Fibroblast of skin of left biceps (primary cell): ENCODE results near the gene KLF16.
A peak's percentile ranks its signal among the peaks of the same experiment; 100 is the strongest.

Source experiments
- DNase-seq, 2 experiments: peaks; one replicate each; pipeline ENCODE4 v3.0.0-alpha.2; 2013; ENCODE audit warnings: low read depth in 2 of 2

KLF16 gene

DNA sequence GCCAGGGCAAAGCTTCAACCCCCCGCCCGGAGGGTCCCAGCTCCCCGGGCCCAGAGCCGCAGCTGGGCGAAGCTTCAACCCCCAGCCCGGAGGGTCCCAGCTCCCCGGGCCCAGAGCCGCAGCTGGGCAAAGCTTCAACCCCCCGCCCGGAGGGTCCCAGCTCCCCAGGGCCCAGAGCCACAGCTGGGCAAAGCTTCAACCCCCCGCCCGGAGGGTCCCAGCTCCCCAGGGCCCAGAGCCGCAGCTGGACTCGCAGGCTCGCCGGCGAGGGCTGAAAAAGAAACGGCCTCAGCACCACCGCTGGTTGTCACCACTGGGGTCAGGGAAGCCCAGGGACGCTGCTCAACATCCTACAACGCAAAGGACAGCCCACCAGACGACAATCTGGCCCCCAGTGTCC is 20.3 kb downstream of the KLF16 start:
- no peak for DNase-seq

- DNase-seq: no peak
Observed at GRCh38 chr19:1841209-1841924, 22.0 kb downstream of the KLF16 start.

- no peak for DNase-seq
Observed at GRCh38 chr19:1840541-1841115, 22.8 kb downstream of the KLF16 start.

- DNase-seq: no peak
Observed at GRCh38 chr19:1839658-1840540, 23.5 kb downstream of the KLF16 start.

GRCh38 chr19:1837625-1838105 is 25.7 kb downstream of the KLF16 start:
- no peak for DNase-seq

GRCh38 chr19:1837222-1837565 is 26.2 kb downstream of the KLF16 start:
- DNase-seq: no peak

DNA sequence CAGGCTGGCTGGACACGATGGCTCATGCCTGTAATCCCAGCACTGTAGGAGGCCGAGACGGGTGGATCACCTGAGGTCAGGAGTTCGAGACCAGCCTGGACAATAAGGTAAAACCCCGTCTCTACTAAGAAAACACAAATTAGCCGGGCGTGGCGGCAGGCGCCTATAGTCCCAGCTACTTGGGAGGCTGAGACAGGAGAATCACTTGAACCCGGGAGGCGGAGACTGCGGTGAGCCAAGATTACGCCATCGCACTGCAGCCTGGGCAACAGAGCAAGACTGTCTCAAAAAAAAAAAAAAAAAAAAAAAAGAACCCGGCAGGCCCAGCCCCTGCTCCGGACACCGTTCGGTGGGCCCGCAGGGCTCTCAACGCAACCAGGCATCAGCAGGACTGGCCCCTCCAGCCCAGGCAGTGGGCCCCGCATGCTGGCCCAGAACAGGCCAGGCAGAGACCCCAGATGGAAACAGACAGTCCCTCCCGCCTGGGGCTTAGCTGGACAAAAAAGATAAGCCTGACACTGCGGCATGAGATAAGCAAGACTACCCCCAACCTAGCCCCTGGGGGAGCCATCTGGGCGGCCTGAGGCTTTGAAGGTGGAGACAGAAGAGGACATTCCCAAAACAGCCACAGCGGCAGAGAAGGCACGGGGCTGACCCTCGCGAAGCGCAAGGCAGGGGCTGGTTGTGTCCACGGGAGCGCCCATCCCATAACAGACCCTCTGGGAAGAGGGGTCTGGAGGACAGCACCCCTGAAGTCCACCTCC is 26.7 kb downstream of the KLF16 start:
- no peak for DNase-seq

DNA sequence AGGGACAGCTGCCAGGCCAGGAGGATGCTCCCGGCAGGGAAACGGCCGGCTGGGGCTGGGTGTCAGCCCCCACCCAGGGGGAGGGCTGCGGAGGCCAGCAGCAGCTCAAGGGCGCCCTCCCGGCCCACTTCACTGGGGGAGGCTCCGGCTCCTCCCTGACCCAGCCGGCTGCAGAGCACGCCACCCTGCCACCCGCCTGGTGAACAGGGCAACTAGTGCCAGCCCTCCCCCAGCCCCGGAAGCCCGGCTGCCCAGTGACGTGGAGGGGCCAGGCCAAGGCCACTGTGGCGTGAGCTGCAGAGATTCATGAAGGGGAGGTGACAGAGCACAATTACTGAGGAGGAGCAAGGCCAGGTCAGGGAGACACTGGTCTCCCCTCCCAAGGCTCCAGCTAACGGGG is 29.8 kb downstream of the KLF16 start:
- DNase-seq: no peak

DNA sequence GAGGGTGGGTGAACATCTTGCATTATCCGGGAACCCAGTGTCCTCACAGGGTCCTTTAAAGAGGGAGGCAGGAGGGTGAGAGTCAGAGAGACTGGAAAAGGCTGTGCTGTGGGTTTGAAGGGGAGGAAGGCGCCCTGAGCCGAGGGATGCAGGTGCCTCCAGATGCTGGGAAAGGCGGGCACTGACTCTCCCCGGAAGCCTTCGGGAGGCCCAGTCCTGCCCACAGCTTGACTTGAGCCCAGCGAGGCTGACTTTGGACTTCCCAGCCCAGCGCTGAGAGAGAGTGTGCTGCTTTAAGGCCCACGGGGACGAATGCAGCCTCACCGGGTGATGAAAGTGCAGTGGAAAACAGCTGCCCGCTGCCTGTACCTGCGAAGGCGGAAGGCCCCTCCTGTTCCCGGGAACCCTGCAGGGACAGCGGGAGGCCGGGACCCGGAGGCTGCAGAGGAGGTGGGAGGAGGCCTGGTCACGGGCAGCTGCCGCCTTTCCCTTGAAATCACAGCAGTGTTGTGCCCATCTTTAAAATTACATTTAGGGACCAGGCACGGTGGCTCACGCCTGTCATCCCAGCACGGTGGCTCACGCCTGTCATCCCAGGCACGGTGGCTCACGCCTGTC is 31.2 kb downstream of the KLF16 start:
- no peak for DNase-seq

GRCh38 chr19:1830978-1831377 is 32.4 kb downstream of the KLF16 start:
- no peak for DNase-seq

GRCh38 chr19:1830568-1830967 is 32.8 kb downstream of the KLF16 start:
- no peak for DNase-seq

DNA sequence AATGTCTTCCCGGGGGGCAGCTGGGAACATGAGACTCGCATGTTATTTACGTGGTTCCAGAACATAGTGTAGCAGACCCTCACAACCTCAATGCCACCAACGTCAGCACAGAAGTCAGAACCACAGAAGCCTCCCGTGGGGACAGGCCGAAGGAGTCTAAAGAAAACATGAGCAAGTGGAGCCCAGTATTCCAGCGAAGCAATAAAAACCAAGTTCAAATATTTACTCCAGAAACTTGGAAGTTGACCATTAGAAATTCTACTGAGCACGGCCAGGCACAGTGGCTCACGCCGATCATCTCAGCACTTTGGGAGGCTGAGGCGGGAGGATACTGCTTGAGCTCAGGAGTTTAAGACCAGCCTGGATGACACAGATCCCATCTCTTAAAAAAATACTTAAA is 33.4 kb downstream of the KLF16 start:
- no peak for DNase-seq

DNA sequence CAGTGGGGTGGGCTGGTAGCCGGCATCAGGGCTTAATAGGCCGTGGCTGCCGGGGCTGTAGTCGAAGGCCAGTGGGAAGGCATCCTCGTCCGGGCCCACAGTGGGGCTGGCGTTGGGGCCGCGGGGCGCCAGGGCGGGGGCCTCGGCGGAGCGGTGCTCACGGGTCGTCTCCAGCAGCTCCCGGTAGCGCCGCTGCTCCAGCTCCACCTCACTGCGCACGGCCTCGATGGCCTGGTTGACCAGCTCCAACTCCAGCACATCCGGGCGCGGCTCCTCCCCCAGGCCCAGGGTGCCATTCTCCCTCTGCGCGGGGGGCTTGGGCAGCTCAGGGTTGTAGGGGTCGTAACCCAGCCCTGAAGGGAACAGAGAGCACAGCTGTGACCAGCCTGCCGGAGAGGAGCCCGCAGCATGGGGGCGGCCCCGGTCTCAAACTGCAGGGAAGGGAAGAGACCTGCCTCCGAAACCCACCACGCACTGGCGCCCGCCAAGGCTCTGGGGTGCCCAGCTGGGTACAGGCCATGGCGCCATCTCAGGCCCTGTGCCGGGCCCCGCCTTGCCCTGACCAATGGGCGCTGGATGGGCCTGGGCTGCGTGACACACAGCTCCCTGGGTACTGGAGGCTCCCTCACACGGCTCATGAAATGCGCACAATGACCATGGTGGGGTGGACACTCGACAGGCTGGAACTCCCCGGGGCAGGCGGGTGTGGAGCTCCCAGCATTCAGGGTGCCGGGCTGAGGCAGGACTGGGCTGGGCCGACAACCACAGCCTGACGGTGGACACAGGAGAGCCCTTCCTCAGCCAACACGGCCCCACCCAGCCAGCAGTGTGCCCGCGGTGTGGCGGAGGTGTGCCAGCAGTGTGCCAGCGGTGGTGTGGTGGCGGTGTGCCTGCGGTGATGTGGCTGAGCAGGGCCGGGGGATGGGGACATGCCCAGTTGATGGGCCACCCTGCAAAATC is 34.8 kb downstream of the KLF16 start:
- no peak for DNase-seq

GRCh38 chr19:1827566-1828278 is 35.7 kb downstream of the KLF16 start:
- no peak for DNase-seq

GRCh38 chr19:1826557-1827521 is 36.5 kb downstream of the KLF16 start:
- DNase-seq: no peak

GRCh38 chr19:1825909-1826556 is 37.3 kb downstream of the KLF16 start:
- DNase-seq: peak in 1 of 2 experiments; percentile 19

GRCh38 chr19:1824252-1824622 is 39.1 kb downstream of the KLF16 start:
- DNase-seq: no peak
